ENCODE measurements around the gene COL5A1. TPM values are rescaled to one million over a fixed set of nuclear protein-coding genes. Genes with fewer than 3 reads are reported as not detected.

The COL5A1 gene
- total RNA-seq, 1 experiment from 2014 or later = 9.5 TPM

DNA sequence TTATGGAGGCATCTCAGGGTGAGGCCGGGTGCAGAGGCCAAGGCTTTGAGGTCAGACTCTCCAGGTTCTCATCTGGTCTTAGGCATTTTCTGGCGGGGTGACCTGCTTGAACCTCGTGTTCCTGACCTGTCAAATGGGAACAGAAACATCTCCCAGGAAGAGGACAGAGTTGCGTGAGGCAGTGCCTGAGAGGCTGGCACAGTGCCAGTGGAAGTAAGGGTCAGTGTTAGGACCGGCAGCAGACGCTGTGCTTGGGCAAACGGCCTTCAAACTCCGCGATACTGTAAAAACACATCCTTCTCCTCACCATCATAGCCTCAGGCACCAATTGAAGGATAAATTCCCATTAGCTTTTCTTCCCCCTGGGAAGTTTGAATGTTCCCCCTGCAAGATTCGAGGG lies 183.4 kb downstream of the COL5A1 start:
- no CpG with 5 or more reads among the region's 10 CpGs for WGBS (ENCODE audit: extremely low coverage, insufficient read length, low lambda C conversion rate)

More for the DNA sequence above, 183.4 kb downstream of the COL5A1 start:
- TF ChIP-seq, protein P1, sequence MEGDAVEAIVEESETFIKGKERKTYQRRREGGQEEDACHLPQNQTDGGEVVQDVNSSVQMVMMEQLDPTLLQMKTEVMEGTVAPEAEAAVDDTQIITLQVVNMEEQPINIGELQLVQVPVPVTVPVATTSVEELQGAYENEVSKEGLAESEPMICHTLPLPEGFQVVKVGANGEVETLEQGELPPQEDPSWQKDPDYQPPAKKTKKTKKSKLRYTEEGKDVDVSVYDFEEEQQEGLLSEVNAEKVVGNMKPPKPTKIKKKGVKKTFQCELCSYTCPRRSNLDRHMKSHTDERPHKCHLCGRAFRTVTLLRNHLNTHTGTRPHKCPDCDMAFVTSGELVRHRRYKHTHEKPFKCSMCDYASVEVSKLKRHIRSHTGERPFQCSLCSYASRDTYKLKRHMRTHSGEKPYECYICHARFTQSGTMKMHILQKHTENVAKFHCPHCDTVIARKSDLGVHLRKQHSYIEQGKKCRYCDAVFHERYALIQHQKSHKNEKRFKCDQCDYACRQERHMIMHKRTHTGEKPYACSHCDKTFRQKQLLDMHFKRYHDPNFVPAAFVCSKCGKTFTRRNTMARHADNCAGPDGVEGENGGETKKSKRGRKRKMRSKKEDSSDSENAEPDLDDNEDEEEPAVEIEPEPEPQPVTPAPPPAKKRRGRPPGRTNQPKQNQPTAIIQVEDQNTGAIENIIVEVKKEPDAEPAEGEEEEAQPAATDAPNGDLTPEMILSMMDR (conservative IDR thresholded peaks at IDR 0.05) = no peak
- Histone ChIP-seq H3K56ac (ENCODE audit: insufficient read length, low read depth, low read length) (no peak overlapping the region), H3K79me1 (ENCODE audit: insufficient read depth, low read depth, low read length, poor library complexity, severe bottlenecking) (no peaks in the 10 kb centered on the region), H3K4me2 (ENCODE audit: insufficient read depth, insufficient read length, low read length) (no peak overlapping the region), H2AK5ac (ENCODE audit: insufficient read length, low read length) (no peak overlapping the region), H3K27me3 (ENCODE audit: insufficient read depth, low read length) (no peaks in the 10 kb centered on the region), H3K14ac (ENCODE audit: insufficient read depth, low read length) (no peak overlapping the region), H3K9me3 (ENCODE audit: control insufficient read depth, low read depth, low read length) (no peaks in the 10 kb centered on the region), H2BK5ac (ENCODE audit: insufficient read length, low read length) (no peak overlapping the region), H3T11ph (ENCODE audit: low read length) (no peak overlapping the region), H3K79me2 (ENCODE audit: insufficient read depth, low read length) (no peaks in the 10 kb centered on the region), H3K9ac (ENCODE audit: extremely low read depth, insufficient read length, low read length) (no peak overlapping the region), H4K91ac (ENCODE audit: insufficient read length, low read depth, low read length) (no peak overlapping the region), H3K27ac (ENCODE audit: insufficient read length, low read depth, low read length) (no peak overlapping the region), H2AFZ (ENCODE audit: low read length) (no peak overlapping the region), H2BK12ac (ENCODE audit: insufficient read length, low read depth, low read length) (no peak overlapping the region), H2BK15ac (ENCODE audit: low read depth, low read length) (no peak overlapping the region), H3K23me2 (ENCODE audit: insufficient read length, low read depth, low read length, poor library complexity, severe bottlenecking) (no peaks in the 10 kb centered on the region), H2BK20ac (ENCODE audit: low read depth, low read length, poor library complexity, severe bottlenecking) (no peak overlapping the region), H3K18ac (ENCODE audit: insufficient read length, low read depth, low read length) (no peak overlapping the region), H2BK120ac (ENCODE audit: low read depth, low read length, poor library complexity, severe bottlenecking) (no peak overlapping the region), H4K20me1 (ENCODE audit: control insufficient read depth, insufficient read depth, insufficient read length) (no peaks in the 10 kb centered on the region), H3K23ac (ENCODE audit: insufficient read length, low read depth, low read length) (no peak overlapping the region), H4K8ac (replicated peaks; ENCODE audit: insufficient read length, low read depth, low read length) (no peak overlapping the region), H3K4me1 (ENCODE audit: insufficient read depth, low read length) (no peaks in the 10 kb centered on the region), H3K4ac (ENCODE audit: low read depth, low read length) (no peak overlapping the region), H4K5ac (ENCODE audit: insufficient read length, low read depth, low read length) (no peak overlapping the region)
- DNase-seq = no peak
- Mint-ChIP-seq H3K9me3 (no peaks in the 10 kb centered on the region), H3K27me3 (ENCODE audit: low read depth) (no peaks in the 10 kb centered on the region), H3K36me3 (ENCODE audit: insufficient read depth in 1 of 3, low read depth in 3 of 3) (no peaks in the 10 kb centered on the region), H3K4me1 (no peaks in the 10 kb centered on the region), H3K4me3 (no peak overlapping the region), H3K27ac (no peak overlapping the region)
